Suppressor macrophage treated with lipopolysaccharide for 1 hour (primary cell): Measurements from ENCODE around the gene FDXR.
A peak's percentile ranks its signal among the peaks of the same experiment; 100 is the strongest.

Source experiments
- DNase-seq, 3 donors: peaks; one replicate each; pipeline ENCODE4 v3.0.0-alpha.2; 2020 to 2022

The FDXR gene

GRCh38 chr17:74898376-74898946 is 25.7 kb upstream of the FDXR start:
- no peak for DNase-seq

- no peak for DNase-seq
Measured at GRCh38 chr17:74893936-74894671, 21.3 kb upstream of the FDXR start.

GRCh38 chr17:74892974-74893911 is 20.4 kb upstream of the FDXR start, which contains the start of gene FADS6:
TSS of gene FADS6 (minus strand) at chr17:74893633. CDS start at chr17:74893595, 38 bp downstream.
- DNase-seq = peak in 2 of 3 donors; percentile 9 to 22

DNA sequence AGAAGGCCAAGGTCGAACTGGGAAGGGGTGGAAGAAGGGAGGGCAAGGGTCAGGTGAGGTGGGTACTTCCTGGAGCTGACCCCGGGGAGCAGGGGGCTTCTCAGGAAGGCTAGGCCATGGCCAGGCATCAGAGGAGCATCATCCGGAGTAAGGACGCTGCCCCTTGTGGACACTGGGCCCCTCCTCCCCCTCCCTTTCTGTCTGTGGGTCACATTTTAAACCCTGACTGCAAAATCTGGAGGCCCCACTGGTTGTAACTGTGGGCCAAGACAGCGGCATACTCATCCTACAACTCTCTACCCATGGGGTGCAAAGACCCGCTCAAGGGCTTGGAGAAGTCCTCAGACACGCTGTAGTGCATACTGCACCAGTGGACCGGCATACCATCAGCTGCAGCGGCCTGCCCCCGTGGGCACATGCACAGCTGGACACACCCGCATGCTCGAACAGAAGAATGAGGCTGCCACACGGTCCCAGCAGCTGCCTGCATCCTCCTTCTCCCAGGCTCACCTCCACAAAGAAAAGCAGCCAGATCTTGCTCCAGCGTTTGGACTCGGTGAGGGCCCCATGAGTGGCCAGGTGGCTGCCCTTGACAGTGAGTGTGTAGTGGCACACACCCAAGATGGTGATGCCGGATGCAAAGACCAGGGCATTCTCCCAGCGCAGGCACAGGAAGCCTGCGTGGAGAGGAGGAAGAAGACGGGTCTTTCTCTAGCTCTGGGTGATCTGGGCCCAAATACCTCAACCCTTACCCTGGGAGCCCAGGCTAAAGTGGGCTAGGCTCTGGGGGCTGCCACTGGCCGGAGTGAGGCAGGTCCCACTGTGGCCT is 19.4 kb upstream of the FDXR start:
- peak in 1 of 3 donors; percentile 19 for DNase-seq

- no peak for DNase-seq
Measured at GRCh38 chr17:74890554-74890953, 17.8 kb upstream of the FDXR start.

DNA sequence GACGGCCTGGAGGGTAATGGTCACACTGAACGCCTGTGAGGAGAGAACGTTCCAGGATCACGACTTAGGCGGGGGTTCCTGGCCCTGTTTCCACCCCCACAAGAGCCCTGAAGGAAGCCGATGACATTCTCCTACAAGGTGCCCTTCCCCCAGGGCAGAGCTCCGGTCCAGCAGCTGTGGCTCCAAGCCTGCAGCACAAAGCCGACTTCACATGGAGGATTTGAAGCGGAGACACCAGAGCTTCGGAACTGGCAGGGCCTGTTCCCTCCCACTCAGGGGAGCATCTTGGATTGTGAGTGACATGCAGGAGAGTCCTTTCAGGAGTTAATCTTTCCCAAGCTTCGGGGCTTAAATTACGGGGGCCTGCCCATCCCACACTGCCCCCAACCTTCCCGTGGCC is 15.7 kb upstream of the FDXR start:
- no peak for DNase-seq

- peak; percentile 86 to 91 (median 88) for DNase-seq
Measured at GRCh38 chr17:74883241-74883745, 10.5 kb upstream of the FDXR start.

GRCh38 chr17:74882517-74883240 is 9.9 kb upstream of the FDXR start:
- no peak for DNase-seq

GRCh38 chr17:74881073-74881472 is 8.3 kb upstream of the FDXR start:
- no peak for DNase-seq

- no peak for DNase-seq
Measured at GRCh38 chr17:74879308-74879707, 6.5 kb upstream of the FDXR start.

DNA sequence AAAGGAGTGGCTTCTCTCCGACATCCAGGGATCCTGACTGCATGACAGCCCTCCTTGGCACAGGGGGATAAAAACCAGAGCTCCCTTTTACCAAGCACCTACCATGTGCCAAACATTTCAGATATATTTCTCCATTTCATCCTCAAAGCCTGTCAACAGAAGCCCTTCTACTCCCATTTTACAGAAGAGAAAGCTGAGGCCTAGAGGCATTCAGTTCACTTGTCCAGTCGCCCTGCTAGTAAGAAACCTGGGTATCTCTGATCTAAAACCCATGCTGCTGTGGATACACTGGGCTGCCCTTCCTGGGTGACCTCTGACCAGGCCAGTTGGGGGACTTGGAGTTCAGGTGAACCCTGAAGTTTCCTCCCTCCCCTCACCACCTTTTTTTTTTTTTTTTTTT is 5.9 kb upstream of the FDXR start:
- no peak for DNase-seq

DNA sequence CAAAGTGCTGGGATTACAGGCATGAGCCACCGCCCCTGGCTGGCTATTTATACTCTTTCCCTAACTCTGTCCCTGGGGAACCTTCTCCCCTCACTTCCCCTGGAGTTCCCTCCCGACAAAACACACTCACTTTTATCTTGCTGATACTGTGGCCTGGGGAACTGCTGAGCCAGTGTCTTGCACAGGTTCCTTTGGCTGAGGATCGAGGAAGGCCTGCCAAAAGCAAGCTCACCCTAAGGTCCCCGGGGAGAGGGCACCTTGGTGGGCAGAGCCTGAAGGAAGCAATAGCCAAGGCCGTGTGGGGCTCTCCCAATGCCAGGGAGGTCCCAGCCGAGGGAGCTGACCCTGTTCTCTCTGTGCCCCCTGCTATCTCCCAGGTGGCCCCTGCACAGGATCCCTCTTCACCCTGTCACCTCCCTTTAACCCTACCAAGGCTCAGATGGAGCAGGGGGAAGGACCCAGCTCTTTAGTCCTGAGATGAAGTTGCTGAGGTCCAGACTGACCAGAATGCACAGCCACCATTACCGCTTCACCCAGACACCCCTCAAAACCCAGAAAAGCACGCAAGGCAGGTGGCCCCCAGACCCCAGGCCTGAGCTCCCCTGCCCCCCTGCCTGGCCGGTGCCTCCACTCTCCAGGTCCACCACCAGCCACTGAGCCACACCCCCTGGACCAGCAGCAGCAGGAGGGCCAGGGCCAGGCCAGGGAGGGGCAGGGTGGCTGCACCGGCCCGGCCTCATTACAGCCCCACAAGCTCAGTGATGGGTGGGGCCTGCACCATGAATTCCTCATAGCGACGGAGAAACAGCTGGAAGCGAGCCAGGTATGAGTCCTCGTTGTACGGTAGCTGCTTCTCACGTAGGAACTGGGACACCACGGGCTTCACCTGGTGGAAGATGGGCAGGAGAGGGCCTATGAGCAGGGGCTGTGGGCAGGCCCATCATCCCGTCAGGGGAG is 5.1 kb upstream of the FDXR start:
- no peak for DNase-seq

DNA sequence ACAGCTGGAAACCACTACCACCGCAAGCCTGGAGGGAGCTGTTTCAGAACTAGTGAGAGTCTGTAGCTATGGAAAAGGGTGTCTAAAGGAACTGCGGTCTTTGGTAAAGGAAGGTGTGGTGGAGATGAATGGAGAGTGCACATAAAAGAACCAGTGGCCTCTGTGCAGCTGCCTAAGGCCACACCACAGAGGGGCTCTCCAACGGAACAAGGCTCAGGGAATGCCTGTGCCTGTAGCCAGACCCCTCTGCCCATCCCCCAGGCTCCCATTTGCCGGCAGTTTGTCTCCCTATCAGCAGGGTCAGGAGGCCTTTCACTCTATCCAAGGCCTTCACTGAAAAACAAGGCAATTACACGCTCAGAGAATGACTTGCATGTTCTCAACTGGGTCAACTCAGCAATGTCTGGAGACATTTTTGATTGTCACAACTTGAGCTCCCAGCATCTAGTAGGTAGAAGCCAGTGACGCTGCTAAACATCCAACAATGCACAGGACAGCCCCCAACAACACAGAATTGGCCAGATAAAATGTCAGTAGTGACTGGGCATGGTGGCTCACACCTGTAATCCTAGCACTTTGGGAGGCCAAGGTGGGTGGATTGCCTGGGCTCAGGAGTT is 3.3 kb upstream of the FDXR start:
- no peak for DNase-seq

DNA sequence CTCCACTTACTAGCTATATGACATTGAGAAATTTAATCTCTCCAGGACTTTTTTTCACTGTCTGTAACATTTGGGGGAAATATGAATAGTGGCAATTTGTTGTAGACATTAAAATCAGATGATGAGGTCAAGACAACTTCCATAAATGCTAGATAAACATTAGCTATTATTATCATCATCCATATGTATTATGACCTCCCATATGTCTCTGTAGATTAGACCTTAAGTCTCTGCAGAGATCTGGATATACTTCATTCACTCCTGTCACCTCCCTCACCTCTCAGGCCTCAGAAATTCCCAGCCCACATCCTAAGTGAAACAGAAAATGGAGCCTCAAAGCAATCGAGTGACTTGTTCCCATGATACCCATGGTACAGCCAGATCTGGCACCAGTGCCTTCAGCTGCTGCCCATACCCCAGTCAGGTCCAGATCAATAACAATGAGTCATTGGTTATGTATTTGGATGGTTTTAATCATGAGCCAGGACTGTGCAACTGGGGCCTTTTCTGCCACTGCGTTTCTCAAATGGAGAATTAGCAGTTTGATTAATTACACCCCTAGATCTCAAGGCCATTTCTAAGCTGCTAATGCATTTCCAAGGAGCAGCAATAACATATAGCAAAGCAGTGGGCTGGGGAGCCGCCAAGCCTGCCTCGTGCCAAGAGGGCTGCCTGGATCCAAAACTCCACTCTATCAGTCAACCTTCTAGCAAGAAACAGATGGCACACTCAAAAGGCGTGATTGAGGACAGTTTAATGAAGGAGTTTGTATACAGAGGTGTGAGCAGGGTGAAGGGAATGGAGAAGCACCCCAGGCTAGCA is 2.6 kb upstream of the FDXR start:
- DNase-seq = no peak

DNA sequence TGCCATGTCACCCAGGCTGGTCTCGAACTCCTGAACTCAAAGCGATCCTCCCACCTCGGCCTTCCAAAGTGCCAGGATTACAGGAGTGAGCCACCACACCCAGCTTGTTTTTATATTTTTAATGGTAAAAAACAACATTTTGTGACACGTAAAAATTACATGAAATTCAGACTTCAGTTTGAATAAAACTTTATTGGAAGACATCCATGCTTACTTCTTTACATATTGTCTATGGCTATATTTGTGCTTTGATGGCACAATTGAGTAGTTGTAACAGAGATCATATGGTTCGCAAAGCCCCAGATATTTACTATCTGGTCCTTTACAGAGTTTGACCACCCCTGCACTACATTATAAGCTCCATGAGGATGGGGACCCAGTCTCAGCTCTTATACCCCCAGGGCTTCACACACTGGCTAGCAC is 1.8 kb upstream of the FDXR start:
- no peak for DNase-seq

GRCh38 chr17:74873874-74874614 is 1.2 kb upstream of the FDXR start:
- DNase-seq = peak; percentile 29 to 50 (median 32)

- peak; percentile 100 for DNase-seq
Measured at GRCh38 chr17:74873037-74873873, 461 bp upstream of the FDXR start.
